ENCODE data around the gene PER2.

DNA sequence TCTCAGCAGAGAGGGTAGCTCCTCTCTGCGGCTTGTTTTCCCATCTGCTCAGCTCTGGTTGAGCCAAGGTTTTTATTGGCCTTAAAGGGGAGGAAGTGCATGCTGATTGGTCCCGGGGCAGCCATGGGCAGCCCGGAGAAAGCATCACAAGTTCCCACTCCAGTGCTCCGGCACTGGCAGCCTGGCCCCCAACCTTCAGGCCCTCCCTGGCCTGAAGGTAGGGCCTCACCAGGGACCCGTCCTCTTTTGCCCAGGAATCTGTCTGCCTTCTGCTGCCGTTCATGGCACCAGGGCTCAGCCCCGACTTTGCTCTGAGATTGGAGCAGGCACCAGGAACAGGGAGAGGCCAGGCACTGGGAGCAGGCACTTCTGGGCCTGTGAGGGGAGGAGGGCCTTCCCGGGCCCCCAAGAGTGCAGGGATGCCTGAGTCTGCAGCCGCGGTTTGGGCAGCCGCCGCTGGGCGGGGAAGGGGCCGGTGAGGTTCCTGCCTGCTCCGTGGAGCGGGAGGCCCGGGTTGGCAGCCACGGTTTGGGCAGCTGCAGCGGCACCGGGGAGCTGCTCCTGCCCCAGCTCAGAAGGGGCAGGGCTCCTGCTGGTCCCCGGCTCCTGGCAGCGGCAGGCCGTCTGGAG, 67.4 kb downstream of the PER2 start:
- TF ChIP-seq, protein P1, sequence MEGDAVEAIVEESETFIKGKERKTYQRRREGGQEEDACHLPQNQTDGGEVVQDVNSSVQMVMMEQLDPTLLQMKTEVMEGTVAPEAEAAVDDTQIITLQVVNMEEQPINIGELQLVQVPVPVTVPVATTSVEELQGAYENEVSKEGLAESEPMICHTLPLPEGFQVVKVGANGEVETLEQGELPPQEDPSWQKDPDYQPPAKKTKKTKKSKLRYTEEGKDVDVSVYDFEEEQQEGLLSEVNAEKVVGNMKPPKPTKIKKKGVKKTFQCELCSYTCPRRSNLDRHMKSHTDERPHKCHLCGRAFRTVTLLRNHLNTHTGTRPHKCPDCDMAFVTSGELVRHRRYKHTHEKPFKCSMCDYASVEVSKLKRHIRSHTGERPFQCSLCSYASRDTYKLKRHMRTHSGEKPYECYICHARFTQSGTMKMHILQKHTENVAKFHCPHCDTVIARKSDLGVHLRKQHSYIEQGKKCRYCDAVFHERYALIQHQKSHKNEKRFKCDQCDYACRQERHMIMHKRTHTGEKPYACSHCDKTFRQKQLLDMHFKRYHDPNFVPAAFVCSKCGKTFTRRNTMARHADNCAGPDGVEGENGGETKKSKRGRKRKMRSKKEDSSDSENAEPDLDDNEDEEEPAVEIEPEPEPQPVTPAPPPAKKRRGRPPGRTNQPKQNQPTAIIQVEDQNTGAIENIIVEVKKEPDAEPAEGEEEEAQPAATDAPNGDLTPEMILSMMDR (IDR thresholded peaks at IDR 0.05 in 8 of 11, conservative IDR thresholded peaks at IDR 0.05 in 3 of 11), result no peak
- TF ChIP-seq POLR2AphosphoS5 (IDR thresholded peaks at IDR 0.05), result peak in 2 of 3 donors; percentile 17 to 37
